ENCODE results near the gene GDA. TPM values are rescaled to one million over a fixed set of nuclear protein-coding genes. Genes with fewer than 3 reads are reported as not detected.

GDA gene
- total RNA-seq: not detected

GRCh38 chr9:72149231-72149975, at the start of gene GDA:
GDA (plus strand) TSS chr9:72149440; CDS start chr9:72149560, 120 bp downstream.
- peak within 1 kb of the TSS; percentile 8 to 36 for H3K4me3 ChIP-seq
- no peaks in the 10 kb centered on the region for H3K4me1 ChIP-seq
- TF ChIP-seq CTCF (IDR thresholded peaks at IDR 0.05): no peak
- no peak within 1 kb of the TSS for H3K27ac ChIP-seq
- intact Hi-C loops (cut with DNase I): no loop called here
- DNase-seq (ENCODE audit: low spot score in 2 of 2): no peak
- H3K27me3 ChIP-seq: no peaks in the 10 kb centered on the region
- H3K9me3 ChIP-seq: no peaks in the 10 kb centered on the region
- H3K36me3 ChIP-seq: no peaks in the 10 kb centered on the region

DNA sequence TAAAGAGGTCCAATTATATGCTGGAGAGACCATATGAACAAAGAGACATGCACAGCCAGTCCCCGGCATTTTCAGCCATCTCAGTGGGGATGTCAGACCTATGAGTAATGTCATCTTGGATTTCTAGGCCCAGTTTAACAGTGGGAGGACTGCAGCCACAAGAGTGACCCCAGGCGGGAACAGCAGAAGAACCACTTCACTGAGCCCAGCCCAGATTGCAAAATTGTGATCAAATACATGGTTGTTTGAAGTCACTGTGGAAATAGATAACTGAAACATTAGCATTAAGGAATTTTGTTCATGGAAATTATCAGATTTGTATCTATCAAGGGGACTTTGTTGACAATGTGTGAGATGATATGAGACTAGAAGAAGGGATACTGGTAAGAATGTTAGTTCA, 46.7 kb upstream of the GDA start:
- H3K9me3 ChIP-seq: no peaks in the 10 kb centered on the region

GRCh38 chr9:72113056-72113455, 36.2 kb upstream of the GDA start:
- no peak for DNase-seq (ENCODE audit: low spot score in 2 of 2)
- no peak for TF ChIP-seq CTCF (IDR thresholded peaks at IDR 0.05)
- H3K4me3 ChIP-seq: no peak overlapping the region
- H3K27me3 ChIP-seq: no peaks in the 10 kb centered on the region
- H3K9me3 ChIP-seq: no peaks in the 10 kb centered on the region
- H3K36me3 ChIP-seq: no peaks in the 10 kb centered on the region
- no peaks in the 10 kb centered on the region for H3K4me1 ChIP-seq
- intact Hi-C loops (cut with DNase I): no loop called here
- H3K27ac ChIP-seq: no peak overlapping the region

More for the DNA sequence above, 46.7 kb upstream of the GDA start:
- Histone ChIP-seq H3K4me1 (no peaks in the 10 kb centered on the region), H3K36me3 (no peaks in the 10 kb centered on the region), H3K27ac (no peak overlapping the region), H3K4me3 (no peak overlapping the region), H3K27me3 (no peaks in the 10 kb centered on the region)
- no peak for TF ChIP-seq CTCF (IDR thresholded peaks at IDR 0.05)
- intact Hi-C loops (cut with DNase I): no loop called here
- no peak for DNase-seq (ENCODE audit: low spot score in 2 of 2)

DNA sequence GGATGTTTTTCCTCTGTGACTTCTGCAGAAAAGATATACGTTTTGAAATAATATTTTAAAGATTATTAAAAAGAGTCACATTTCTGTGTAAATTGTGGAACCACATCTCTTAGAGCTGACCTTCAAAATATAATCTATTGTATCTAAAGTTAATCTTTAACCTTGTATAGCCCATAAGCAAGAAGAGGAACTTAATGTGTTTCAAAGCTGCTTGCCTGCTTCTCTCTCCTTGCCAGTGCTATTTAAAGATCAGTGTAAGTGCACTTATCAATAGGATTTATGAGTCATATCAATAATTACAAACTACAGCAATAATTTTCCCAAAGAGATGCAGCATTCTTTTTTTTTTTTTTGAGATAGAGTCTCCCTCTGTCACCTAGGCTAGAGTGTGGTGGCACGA, 29.4 kb upstream of the GDA start:
- no peak for TF ChIP-seq CTCF (IDR thresholded peaks at IDR 0.05)
- H3K4me1 ChIP-seq: no peaks in the 10 kb centered on the region
- H3K27ac ChIP-seq: no peak overlapping the region
- no peak overlapping the region for H3K4me3 ChIP-seq
- DNase-seq (ENCODE audit: low spot score in 2 of 2): no peak
- intact Hi-C loops (cut with DNase I): no loop called here
- H3K36me3 ChIP-seq: no peaks in the 10 kb centered on the region
- no peaks in the 10 kb centered on the region for H3K9me3 ChIP-seq
- H3K27me3 ChIP-seq: no peaks in the 10 kb centered on the region

DNA sequence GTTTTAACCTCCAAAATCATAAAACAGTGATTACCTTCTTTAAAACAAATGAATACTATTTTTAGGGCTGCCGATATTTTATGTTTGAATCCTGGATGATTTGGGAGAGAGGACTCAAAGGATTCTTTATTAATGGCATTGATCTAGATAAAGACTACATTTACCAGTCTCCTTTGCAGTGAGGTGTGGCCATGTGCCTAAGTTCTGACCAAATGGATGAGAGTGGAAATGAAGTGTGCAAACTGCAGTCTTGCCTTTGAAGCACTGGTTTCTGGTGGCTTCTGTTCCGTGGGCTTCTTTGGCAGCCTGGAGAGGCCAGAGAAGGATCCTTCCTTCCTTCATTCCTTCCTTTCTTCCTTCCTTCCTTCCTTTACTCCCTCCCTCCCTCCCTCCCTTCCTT, 24.3 kb upstream of the GDA start:
- Histone ChIP-seq H3K4me3 (no peak overlapping the region), H3K36me3 (no peaks in the 10 kb centered on the region), H3K27ac (no peak overlapping the region), H3K4me1 (no peaks in the 10 kb centered on the region), H3K9me3 (no peaks in the 10 kb centered on the region), H3K27me3 (no peaks in the 10 kb centered on the region)
- no peak for DNase-seq (ENCODE audit: low spot score in 2 of 2)
- TF ChIP-seq CTCF (IDR thresholded peaks at IDR 0.05): no peak
- intact Hi-C loops (cut with DNase I): no loop called here
